ENCODE results near the gene LCE3D. TPM values are rescaled to one million over a fixed set of nuclear protein-coding genes. Genes with fewer than 3 reads are reported as not detected.

Gene LCE3D, protein sequence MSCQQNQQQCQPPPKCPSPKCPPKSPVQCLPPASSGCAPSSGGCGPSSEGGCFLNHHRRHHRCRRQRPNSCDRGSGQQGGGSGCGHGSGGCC
- total RNA-seq (not detected in 2 replicates), polyA plus RNA-seq (not detected in 2 replicates), polyA minus RNA-seq (not detected in 2 replicates)
- total RNA-seq (2013), result not detected

- intact Hi-C loops (cut with micrococcal nuclease), result no loop called here
- H3K9ac ChIP-seq (ENCODE audit: low read length), result no peak within 1 kb of the TSS
- Mint-ChIP-seq H3K4me1 (no peaks in the 10 kb centered on the region), H3K4me3 (no peak within 1 kb of the TSS), H3K27ac (no peak within 1 kb of the TSS), H3K27me3 (peaks cover 12% of the 10 kb centered on the region), H3K9me3 (ENCODE audit: insufficient read depth) (no peaks in the 10 kb centered on the region)
- no peak within 1 kb of the TSS for H3K4me3 ChIP-seq (ENCODE audit: control extremely low read depth in 1 of 5, extremely low read depth in 1 of 5, insufficient read depth in 1 of 5, low read depth in 2 of 5, low read length in 4 of 5)
- no peak for TF ChIP-seq EZH2 (IDR thresholded peaks at IDR 0.05; ENCODE audit: borderline replicate concordance, insufficient read depth, low read depth, low read length, poor library complexity, severe bottlenecking)
- TF ChIP-seq, protein P1, sequence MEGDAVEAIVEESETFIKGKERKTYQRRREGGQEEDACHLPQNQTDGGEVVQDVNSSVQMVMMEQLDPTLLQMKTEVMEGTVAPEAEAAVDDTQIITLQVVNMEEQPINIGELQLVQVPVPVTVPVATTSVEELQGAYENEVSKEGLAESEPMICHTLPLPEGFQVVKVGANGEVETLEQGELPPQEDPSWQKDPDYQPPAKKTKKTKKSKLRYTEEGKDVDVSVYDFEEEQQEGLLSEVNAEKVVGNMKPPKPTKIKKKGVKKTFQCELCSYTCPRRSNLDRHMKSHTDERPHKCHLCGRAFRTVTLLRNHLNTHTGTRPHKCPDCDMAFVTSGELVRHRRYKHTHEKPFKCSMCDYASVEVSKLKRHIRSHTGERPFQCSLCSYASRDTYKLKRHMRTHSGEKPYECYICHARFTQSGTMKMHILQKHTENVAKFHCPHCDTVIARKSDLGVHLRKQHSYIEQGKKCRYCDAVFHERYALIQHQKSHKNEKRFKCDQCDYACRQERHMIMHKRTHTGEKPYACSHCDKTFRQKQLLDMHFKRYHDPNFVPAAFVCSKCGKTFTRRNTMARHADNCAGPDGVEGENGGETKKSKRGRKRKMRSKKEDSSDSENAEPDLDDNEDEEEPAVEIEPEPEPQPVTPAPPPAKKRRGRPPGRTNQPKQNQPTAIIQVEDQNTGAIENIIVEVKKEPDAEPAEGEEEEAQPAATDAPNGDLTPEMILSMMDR (IDR thresholded peaks at IDR 0.05), result no peak
- H2AFZ ChIP-seq (ENCODE audit: insufficient read depth, low read depth, low read length, poor library complexity, severe bottlenecking), result no peak within 1 kb of the TSS
- no peak within 1 kb of the TSS for H3K4me2 ChIP-seq (replicated peaks; ENCODE audit: low read depth, low read length, poor library complexity, severe bottlenecking)
- peaks cover 0 to 2% (median 0%) of the 10 kb centered on the region in 3 donors for H3K9me3 ChIP-seq (ENCODE audit: control extremely low read depth in 1 of 3, control insufficient read depth in 2 of 3, insufficient read depth in 1 of 3, low read length in 2 of 3)
- 90% methylated on average over 3 of the region's 4 CpGs for WGBS (ENCODE audit: insufficient coverage)
- H3K27me3 ChIP-seq (replicated peaks in 1 of 4; ENCODE audit: control extremely low read depth in 1 of 4, control insufficient read depth in 3 of 4, insufficient read depth in 4 of 4, low read length in 3 of 4), result no peaks in the 10 kb centered on the region
- ATAC-seq (ENCODE audit: low read depth) (no peak), DNase-seq (no peak)
- no peaks in the 10 kb centered on the region for H3K79me2 ChIP-seq (ENCODE audit: control insufficient read depth, insufficient read depth, low read length)
- no peaks in the 10 kb centered on the region for H3K36me3 ChIP-seq (replicated peaks in 1 of 2; ENCODE audit: control extremely low read depth in 1 of 2, control insufficient read depth in 1 of 2, extremely low read depth in 1 of 2, insufficient read depth in 2 of 2, low read length in 1 of 2)
- ChIA-PET CTCF (no interaction called here), POLR2A (no interaction called here)
- no peak within 1 kb of the TSS for H3K27ac ChIP-seq (ENCODE audit: low read length in 2 of 2)
- no peaks in the 10 kb centered on the region for H3K4me1 ChIP-seq (ENCODE audit: control insufficient read depth in 2 of 2, insufficient read depth in 2 of 2, low read length in 2 of 2)
- H4K20me1 ChIP-seq (ENCODE audit: control insufficient read depth, insufficient read depth, low read length, poor library complexity, severe bottlenecking), result no peaks in the 10 kb centered on the region
Observed at GRCh38 chr1:152580433-152580832, at the start of gene LCE3D. Gene LCE3D, minus strand, starts transcription at chr1:152580516. Its CDS starts 580 bp downstream, at chr1:152579936.

- CTCF ChIA-PET, result no interaction called here
- POLR2A ChIA-PET, result no interaction called here
- Histone ChIP-seq H3K4me1 (ENCODE audit: control insufficient read depth in 2 of 2, insufficient read depth in 2 of 2, low read length in 2 of 2) (no peaks in the 10 kb centered on the region), H3K79me2 (ENCODE audit: control insufficient read depth, insufficient read depth, low read length) (no peaks in the 10 kb centered on the region), H3K4me2 (replicated peaks; ENCODE audit: low read depth, low read length, poor library complexity, severe bottlenecking) (no peak overlapping the region), H3K9me3 (ENCODE audit: control extremely low read depth in 1 of 3, control insufficient read depth in 2 of 3, insufficient read depth in 1 of 3, low read length in 2 of 3) (peaks cover 0 to 12% (median 0%) of the 10 kb centered on the region in 3 donors), H3K27me3 (replicated peaks in 1 of 4; ENCODE audit: control extremely low read depth in 1 of 4, control insufficient read depth in 3 of 4, insufficient read depth in 4 of 4, low read length in 3 of 4) (peaks cover 0 to 17% (median 0%) of the 10 kb centered on the region in 4 experiments), H3K36me3 (replicated peaks in 1 of 2; ENCODE audit: control extremely low read depth in 1 of 2, control insufficient read depth in 1 of 2, extremely low read depth in 1 of 2, insufficient read depth in 2 of 2, low read length in 1 of 2) (no peaks in the 10 kb centered on the region), H3K4me3 (ENCODE audit: control extremely low read depth in 1 of 5, extremely low read depth in 1 of 5, insufficient read depth in 1 of 5, low read depth in 2 of 5, low read length in 4 of 5) (no peak overlapping the region), H4K20me1 (ENCODE audit: control insufficient read depth, insufficient read depth, low read length, poor library complexity, severe bottlenecking) (no peaks in the 10 kb centered on the region), H3K27ac (ENCODE audit: low read length in 2 of 2) (no peak overlapping the region), H3K9ac (ENCODE audit: low read length) (no peak overlapping the region), H2AFZ (ENCODE audit: insufficient read depth, low read depth, low read length, poor library complexity, severe bottlenecking) (no peak overlapping the region)
- H3K27ac Mint-ChIP-seq, result no peak overlapping the region
- no peaks in the 10 kb centered on the region for H3K9me3 Mint-ChIP-seq (ENCODE audit: insufficient read depth)
- ATAC-seq (ENCODE audit: low read depth) (no peak), DNase-seq (no peak)
- no peak for TF ChIP-seq EZH2 (IDR thresholded peaks at IDR 0.05; ENCODE audit: borderline replicate concordance, insufficient read depth, low read depth, low read length, poor library complexity, severe bottlenecking)
- TF ChIP-seq, protein P1 (IDR thresholded peaks at IDR 0.05), result no peak
- no CpG with 5 or more reads among the region's 1 CpG for WGBS (ENCODE audit: insufficient coverage)
- no peak overlapping the region for H3K4me3 Mint-ChIP-seq
- H3K27me3 Mint-ChIP-seq, result peaks cover 54% of the 10 kb centered on the region
- intact Hi-C loops (cut with micrococcal nuclease), result no loop called here
- no peaks in the 10 kb centered on the region for H3K4me1 Mint-ChIP-seq
Observed at GRCh38 chr1:152626744-152627143, 46.4 kb upstream of the LCE3D start.
